Brain microvascular endothelial cell (primary cell): ENCODE measurements around the gene BCL11B.

ENCODE experiments used
- DNase-seq: peaks from one replicate; pipeline ENCODE4 v3.0.0-alpha.2; 2020
- H3K27ac ChIP-seq: fragments of 250-450 bp; sonication (Bioruptor Pico); 2 replicates; pipeline ENCODE4 v1.5.1; 2020; ENCODE audit warnings: mild to moderate bottlenecking, moderate library complexity
- H3K27me3 ChIP-seq: fragments of 250-450 bp; sonication (Bioruptor Pico); replicated peaks from 2 replicates; pipeline ENCODE4 v1.5.1; 2020; ENCODE audit warnings: mild to moderate bottlenecking
- H3K36me3 ChIP-seq: fragments of 250-450 bp; sonication (Bioruptor Pico); replicated peaks from 2 replicates; pipeline ENCODE4 v1.5.1; 2020; ENCODE audit warnings: mild to moderate bottlenecking
- H3K4me3 ChIP-seq: 2 replicates; pipeline ENCODE4 v1.5.1; 2011; ENCODE audit warnings: low read depth, mild to moderate bottlenecking, control low read depth, low read length, moderate library complexity
- CTCF ChIP-seq: IDR thresholded peaks from 2 replicates; pipeline ENCODE4 v1.5.1; 2011; ENCODE audit warnings: low read depth, mild to moderate bottlenecking, moderate library complexity, low read length, control low read depth, inconsistent platforms; ENCODE audit errors: missing control alignments
- in situ Hi-C: cut with HindIII; loops from 2 replicates; pipeline ENCODE4 v1.10.0; 2017; ENCODE audit warnings: low sequenced_read_pairs, low pct_ligation_motif_present

Gene BCL11B

GRCh38 chr14:99262977-99263448 lies 9.0 kb downstream of the BCL11B start:
- Histone ChIP-seq H3K36me3 (no peaks in the 10 kb centered on the region), H3K27me3 (peaks cover 8% of the 10 kb centered on the region), H3K4me3 (no peak overlapping the region), H3K27ac (no peak overlapping the region)
- no peak for DNase-seq
- in situ Hi-C loops: no loop called here
- TF ChIP-seq CTCF: no peak

DNA sequence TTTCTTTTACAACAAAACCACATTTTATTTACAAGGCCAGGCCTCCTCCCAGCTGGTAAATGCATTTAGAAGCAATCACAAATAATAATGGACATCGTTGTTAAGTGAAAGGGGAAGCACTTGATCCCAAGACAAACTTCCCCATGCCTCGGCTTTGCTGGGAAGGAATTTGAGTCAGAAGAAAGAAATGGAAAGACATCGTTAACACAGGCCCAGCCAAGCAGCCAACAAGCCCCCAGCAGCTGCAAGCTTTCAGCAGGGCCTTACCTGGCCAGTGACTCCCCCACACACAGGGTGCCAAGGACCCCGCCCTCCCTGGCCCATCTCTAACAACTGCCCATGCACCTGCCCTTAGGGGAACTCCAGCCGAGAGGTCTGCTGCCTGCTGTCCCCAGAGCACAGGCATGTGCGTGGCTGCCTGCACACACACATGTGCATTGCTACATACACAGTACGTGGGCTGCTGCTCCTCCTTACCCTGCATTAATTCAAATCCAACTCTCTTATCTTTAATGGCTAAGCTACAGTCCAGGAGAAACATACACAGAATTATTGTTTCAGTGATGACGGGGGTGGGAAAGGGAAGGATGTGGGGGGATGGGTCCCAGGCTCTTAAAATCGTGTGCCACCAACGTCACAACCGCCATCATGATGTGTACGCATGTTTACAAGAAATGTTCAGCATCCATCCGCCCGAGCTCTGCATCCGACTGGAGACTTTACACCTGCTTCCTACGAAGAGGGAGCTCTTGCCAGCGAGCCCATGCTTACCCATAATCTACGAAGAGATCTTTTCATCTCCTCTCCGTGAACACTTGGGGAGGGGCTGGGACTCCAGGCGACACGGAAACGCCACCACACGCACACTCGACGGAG lies 9.8 kb downstream of the BCL11B start:
- in situ Hi-C loops: no loop called here
- Histone ChIP-seq H3K27me3 (peaks cover 8% of the 10 kb centered on the region), H3K27ac (no peak overlapping the region), H3K4me3 (no peak overlapping the region), H3K36me3 (no peaks in the 10 kb centered on the region)
- TF ChIP-seq CTCF: no peak
- DNase-seq: no peak

GRCh38 chr14:99260587-99261551 lies 11.1 kb downstream of the BCL11B start:
- H3K4me3 ChIP-seq: no peak overlapping the region
- H3K36me3 ChIP-seq: no peaks in the 10 kb centered on the region
- DNase-seq: no peak
- peaks cover 5% of the 10 kb centered on the region for H3K27me3 ChIP-seq
- no peak for TF ChIP-seq CTCF
- H3K27ac ChIP-seq: no peak overlapping the region
- in situ Hi-C loops: no loop called here

- in situ Hi-C loops: no loop called here
- no peaks in the 10 kb centered on the region for H3K36me3 ChIP-seq
- H3K27me3 ChIP-seq: peaks cover 5% of the 10 kb centered on the region
- H3K4me3 ChIP-seq: no peak overlapping the region
- TF ChIP-seq CTCF: no peak
- no peak for DNase-seq
- H3K27ac ChIP-seq: no peak overlapping the region
These were observed 11.9 kb downstream of the BCL11B start for GRCh38 chr14:99260116-99260515.

GRCh38 chr14:99258876-99259726 lies 12.9 kb downstream of the BCL11B start:
- no peak overlapping the region for H3K4me3 ChIP-seq
- H3K36me3 ChIP-seq: no peaks in the 10 kb centered on the region
- DNase-seq: no peak
- peaks cover 2% of the 10 kb centered on the region for H3K27me3 ChIP-seq
- in situ Hi-C loops: no loop called here
- no peak overlapping the region for H3K27ac ChIP-seq
- TF ChIP-seq CTCF: no peak
